Right hindlimb (tissue), 1 donor: ENCODE data around the gene CLDN6.
"Not testable (repeated sequence)": the region's sequence is repeated elsewhere in the genome, so short reads cannot be mapped to it uniquely, and the experiment has no call there.

Experiments
- DNase-seq: peaks from one replicate; pipeline ENCODE4 v3.0.0-alpha.2; 2018

CLDN6 gene

DNA sequence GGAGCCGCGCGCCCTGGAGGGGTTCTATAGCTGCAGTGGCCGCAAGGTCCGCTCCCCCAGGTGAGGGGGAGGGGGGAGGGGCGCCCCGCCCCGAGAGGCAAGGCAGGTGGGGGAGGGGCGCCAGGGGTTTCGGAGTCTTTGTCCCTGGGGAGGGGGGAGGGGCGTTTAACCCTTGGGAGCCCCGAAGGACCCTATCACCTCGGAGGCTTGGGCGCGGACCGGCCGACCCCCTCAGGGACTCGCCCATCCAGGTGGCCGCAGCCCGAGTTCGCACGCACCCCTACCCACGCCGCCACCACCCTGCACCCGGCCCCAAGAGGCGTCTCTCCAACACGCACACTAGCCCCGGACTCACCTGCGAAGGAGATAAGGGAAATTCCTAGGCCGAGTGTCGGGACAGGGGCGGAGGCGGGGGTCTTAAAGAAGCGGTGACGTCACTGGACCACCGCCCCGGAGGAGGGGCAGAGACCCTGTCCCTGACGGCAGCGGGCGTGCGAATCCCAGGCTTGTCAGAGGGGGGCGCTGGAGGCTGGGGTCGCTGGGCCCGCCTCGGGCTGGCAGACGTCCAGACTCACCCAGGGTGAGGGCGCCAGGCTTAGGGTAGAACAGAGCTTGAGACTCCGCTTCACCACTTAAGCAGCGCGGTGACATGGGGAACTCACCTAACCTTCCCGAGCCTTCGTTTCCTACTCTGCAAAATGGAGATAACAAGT is at the start of gene CLDN6:
Gene CLDN6 (minus strand): TSS at position 390 of the 713 bp plus-strand sequence. CDS start 2,162 bp downstream, outside the sequence.
- DNase-seq: no peak

- no peak for DNase-seq
Measured at GRCh38 chr16:3066440-3066748, 48.4 kb upstream of the CLDN6 start.

DNA sequence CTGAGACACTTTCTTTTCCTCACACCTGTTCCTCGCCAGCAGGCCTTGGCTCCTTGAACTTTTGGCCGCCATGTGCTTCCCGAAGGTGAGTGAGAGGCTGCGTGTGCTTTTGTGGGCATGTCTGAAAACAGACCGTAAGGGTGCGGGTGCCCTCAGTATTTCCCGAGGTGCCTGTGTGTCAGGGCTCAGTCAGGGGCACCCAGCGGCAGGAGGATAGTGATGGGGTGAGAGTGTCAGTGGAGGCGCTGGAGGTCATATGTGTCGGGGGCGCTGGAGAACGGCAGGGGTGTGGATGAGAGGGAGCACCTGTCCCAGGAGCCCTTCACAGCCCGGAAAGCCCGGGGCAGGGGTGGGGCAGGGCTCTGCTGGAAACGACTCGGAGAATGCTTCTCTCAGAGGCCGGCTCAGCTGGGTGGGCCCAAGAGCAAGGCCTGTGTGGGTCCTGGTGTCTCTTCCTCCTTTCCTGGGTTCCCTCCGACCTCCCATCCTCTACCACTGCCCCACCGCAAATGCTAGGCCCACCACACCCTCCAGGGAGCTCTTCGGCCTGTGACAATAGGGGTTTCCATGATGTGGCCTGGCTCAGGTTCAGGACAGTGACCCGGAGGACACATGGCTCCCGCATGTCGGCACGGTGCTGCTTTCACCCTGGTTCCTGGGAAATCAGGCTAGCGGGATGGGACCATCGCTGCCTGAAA is 47.9 kb upstream of the CLDN6 start:
- no peak for DNase-seq

GRCh38 chr16:3065069-3065741 is 47.2 kb upstream of the CLDN6 start, which contains the start of gene IL32:
TSS of gene IL32 (plus strand) at chr16:3065640. CDS start at chr16:3065812, 172 bp downstream.
- peak; percentile 87 for DNase-seq

DNA sequence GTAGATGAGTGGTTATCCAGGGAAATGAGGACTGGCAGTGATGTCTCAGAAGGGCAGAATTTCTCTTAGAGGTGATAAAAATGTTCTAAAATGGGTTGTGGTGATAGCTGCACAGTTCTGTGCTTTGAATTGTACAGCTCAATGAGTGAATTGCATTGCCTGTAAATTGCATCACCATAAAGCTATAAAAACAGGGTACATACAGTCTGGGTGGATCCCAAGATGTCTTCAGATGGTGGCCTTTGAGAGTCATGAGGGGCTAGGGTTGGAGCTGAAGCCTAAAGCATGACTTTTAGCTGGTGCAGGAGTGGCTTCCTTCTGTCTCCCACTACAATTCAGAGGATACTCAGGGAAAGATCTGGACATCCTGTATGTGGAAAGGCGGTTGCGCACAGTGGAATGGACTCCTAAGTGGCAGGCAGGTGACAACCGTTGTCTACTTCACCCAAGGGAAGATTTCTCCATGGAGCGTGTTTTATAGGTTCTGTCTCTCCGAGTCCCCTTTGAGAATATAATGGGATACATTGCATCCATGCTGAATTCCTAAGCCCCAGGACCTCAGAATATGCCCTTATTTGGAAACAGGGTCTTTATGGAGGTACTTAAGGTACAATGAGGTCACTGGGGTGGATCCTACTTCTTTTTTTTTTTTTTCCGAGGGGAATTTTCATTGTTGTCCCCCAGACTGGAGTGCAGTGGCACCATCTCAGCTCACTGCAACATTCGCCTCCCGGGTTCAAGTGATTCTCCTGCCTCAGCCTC is 45.8 kb upstream of the CLDN6 start:
- DNase-seq: no peak

DNA sequence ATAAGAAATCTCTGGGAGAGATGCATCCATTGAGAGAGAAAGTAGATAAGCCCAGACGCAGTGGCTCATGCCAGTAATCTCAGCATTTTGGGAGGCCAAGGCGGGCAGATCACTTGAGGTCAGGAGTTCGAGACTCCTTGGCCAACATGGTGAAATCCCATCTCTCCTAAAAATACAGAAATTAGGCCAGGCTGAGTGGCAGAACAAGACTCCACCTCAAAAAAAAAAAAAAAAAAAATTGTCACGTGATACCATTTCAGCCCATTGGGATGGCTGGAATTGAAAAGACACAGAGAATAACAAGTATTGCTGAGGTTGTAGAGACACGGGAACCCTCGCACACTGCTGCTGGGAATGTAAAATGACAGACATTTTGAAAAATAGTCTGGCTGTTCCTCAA is 44.6 kb upstream of the CLDN6 start:
- no peak for DNase-seq

- peak; percentile 36 for DNase-seq
Measured at GRCh38 chr16:3060339-3061127, 42.5 kb upstream of the CLDN6 start.

DNA sequence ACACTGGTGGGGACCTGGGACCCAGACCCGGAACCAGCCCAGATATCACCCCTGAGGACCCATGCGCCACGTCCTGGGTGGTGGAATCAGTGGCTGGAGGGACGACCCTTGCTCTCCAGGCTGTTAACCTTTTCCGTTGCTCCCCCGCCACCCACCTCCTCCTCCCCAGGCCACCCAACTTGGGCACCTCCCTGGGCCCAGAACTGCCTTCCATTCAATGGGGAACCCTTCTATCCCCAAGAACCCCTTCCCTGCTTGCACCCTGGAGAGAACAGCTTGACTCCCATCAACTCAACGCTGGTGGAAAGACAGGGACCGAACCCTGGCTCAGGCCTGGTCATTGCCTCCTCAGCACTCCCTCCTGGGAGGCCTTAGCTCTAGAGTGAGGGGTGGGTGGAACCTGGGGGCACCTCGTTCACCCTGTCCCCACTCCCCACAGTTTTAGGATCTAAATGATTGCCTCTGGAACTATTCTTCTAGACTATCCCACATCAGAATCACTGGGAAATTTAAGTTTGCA is 41.8 kb upstream of the CLDN6 start:
- no peak for DNase-seq

DNA sequence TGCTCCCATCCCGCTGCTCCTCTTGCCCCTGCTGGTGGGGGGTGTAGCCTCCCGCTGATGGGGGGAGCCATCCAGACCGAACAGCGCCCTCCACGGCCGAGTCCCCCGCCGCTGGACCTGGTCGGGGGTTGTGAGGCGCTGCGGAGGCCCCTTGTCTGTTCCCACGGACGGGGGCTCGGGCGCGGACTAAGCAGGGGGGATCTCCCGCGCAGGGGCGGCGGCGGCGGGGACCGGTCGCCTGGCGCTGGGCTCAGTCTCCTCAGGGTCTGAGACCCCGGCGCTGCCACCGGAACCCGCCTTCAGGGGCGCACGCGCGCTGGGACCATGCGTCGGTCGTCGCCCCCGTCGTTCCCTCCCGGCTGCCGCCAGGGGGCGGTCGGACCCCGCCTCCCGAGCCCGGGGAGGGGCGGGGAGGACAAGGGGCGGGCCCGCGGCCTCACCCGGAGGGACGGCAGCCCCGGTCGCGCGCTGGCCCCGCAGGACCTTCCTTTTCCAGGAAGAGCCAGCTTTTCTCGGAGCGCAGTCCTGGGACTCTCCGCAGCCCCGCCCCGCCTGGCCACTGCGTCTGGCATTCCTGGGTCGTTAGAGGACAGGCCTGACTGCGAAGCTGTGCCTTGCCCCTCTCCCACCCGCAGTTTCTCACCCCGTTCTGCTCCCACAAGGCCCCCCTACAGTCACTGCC is 41.2 kb upstream of the CLDN6 start:
- peak; percentile 91 for DNase-seq

DNA sequence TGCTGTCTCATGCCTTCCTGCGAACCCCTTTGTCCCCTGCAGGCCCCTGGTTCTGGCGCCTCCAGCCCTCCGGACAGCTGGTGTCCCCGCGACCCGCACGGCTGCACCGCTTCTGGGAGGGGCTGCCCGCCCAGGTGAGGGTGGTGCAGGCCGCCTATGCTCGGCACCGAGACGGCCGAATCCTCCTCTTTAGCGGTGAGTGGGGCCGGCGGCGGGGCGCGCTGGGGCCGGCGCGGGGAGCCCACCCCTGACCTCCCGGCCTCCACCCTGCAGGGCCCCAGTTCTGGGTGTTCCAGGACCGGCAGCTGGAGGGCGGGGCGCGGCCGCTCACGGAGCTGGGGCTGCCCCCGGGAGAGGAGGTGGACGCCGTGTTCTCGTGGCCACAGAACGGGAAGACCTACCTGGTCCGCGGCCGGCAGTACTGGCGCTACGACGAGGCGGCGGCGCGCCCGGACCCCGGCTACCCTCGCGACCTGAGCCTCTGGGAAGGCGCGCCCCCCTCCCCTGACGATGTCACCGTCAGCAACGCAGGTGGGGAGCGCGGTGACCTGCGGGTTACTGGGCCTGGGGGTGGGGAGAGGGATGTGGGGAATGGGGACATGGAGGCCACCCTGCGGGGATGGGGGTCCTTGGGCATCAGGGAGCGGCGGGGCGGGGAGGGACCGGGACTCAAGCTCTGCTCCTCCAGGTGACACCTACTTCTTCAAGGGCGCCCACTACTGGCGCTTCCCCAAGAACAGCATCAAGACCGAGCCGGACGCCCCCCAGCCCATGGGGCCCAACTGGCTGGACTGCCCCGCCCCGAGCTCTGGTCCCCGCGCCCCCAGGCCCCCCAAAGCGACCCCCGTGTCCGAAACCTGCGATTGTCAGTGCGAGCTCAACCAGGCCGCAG is 40.4 kb upstream of the CLDN6 start:
- peak; percentile 56 for DNase-seq

GRCh38 chr16:3057181-3058138 is 39.5 kb upstream of the CLDN6 start:
- DNase-seq: no peak

GRCh38 chr16:3056336-3057180 is 38.6 kb upstream of the CLDN6 start:
- DNase-seq: no peak

- DNase-seq: not testable (repeated sequence)
Measured at GRCh38 chr16:3055734-3056115, 37.7 kb upstream of the CLDN6 start.

- DNase-seq: no peak
Measured at GRCh38 chr16:3054965-3055733, 37.2 kb upstream of the CLDN6 start.

DNA sequence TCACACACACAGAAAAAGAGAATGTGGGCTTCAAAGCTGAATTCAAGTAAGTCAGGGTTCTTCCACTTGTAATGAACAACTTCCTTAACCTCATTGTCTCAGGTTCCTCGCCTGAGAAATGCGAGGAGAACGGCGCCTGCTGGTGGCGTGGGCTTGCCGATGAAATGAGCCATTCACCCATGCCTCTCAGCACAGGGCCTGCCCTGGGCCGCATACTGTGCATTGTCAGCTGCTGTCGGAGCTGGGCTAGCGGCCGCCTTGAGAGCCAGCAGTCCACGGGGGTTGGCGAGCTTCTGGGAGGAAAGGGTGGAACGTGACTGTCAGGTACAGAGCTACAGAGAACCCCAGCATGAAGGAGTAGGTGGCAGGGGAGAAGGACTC is 35.3 kb upstream of the CLDN6 start:
- DNase-seq: not testable (repeated sequence)

GRCh38 chr16:3052571-3053329 is 34.8 kb upstream of the CLDN6 start:
- DNase-seq: not testable (repeated sequence)

- DNase-seq: no peak
Measured at GRCh38 chr16:3051494-3051893, 33.5 kb upstream of the CLDN6 start.
